ENCODE results near the gene ZBTB6.

DNA sequence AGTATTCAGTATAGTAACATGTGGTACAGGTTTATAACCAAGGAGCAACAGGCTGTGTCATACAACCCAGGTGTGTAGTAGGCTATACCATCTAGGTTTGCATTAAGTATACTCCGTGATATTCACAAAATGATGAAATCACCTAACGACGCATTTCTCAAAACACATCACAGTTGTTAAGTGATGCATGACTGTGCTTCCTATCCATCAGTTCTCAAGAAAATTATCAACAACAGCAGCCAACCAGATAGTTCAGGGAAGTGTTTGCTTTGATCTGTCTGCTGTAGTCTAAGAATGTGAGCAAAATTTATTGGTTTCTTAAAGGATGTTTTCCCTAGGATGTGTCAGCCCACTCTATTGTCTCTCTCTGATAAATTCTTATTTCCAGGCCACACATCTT is 10.8 kb upstream of the ZBTB6 start:
- TF ChIP-seq FOXA1 (IDR thresholded peaks at IDR 0.05) (no peak), ZNF384 (IDR thresholded peaks at IDR 0.05) (no peak), CTBP1 (IDR thresholded peaks at IDR 0.05; ENCODE audit: borderline replicate concordance) (no peak), BHLHE40 (IDR thresholded peaks at IDR 0.05; ENCODE audit: borderline replicate concordance) (no peak), FOXK2 (IDR thresholded peaks at IDR 0.05) (no peak), FOXM1 (IDR thresholded peaks at IDR 0.05; ENCODE audit: borderline replicate concordance) (no peak), SP1 (IDR thresholded peaks at IDR 0.05) (no peak), TARDBP (IDR thresholded peaks at IDR 0.05) (no peak), LEF1 (IDR thresholded peaks at IDR 0.05; ENCODE audit: borderline replicate concordance) (no peak), ARNT (IDR thresholded peaks at IDR 0.05) (no peak), SUZ12 (IDR thresholded peaks at IDR 0.05) (no peak), ELF4 (IDR thresholded peaks at IDR 0.05) (no peak)
